Lung (tissue), 12 donors: ENCODE measurements around the gene MAGEB17. TPM values are rescaled to one million over a fixed set of nuclear protein-coding genes. Genes with fewer than 3 reads are reported as not detected.

Experiments used
- ATAC-seq: fragments of 200-7000 bp; cut with Tn5 transposase; one replicate; pipeline ENCODE4 v1.9.1; 2020; ENCODE audit warnings: moderate number of reproducible peaks; ENCODE audit not compliant: insufficient read depth, low FRiP score
- DNase-seq, 3 donors: peaks; one replicate each; pipeline ENCODE4 v3.0.0-alpha.2; 2013 to 2017
- H3K27ac ChIP-seq, 2 donors: one replicate each; pipeline ENCODE4 v1.5.1; 2013; ENCODE audit warnings: mild to moderate bottlenecking in 2 of 2, moderate library complexity in 2 of 2, control low read depth in 1 of 2, inconsistent platforms in 1 of 2, low read depth in 1 of 2, low read length in 1 of 2
- H3K27me3 ChIP-seq, 3 donors: one replicate each; pipeline ENCODE4 v1.5.1; 2013; ENCODE audit warnings: low read length in 2 of 3; ENCODE audit not compliant: control insufficient read depth in 3 of 3, insufficient read depth in 3 of 3
- H3K36me3 ChIP-seq, 4 donors: one replicate each; pipeline ENCODE4 v1.5.1; 2013; ENCODE audit warnings: low read length in 4 of 4, mild to moderate bottlenecking in 1 of 4, moderate library complexity in 1 of 4; ENCODE audit not compliant: control insufficient read depth in 4 of 4, insufficient read depth in 4 of 4
- H3K4me1 ChIP-seq, 5 donors: one replicate each; pipeline ENCODE4 v1.5.1; 2013; ENCODE audit warnings: low read length in 5 of 5, mild to moderate bottlenecking in 2 of 5, moderate library complexity in 1 of 5; ENCODE audit not compliant: control insufficient read depth in 5 of 5, insufficient read depth in 5 of 5
- H3K4me3 ChIP-seq: one replicate; pipeline ENCODE4 v1.5.1; 2013; ENCODE audit warnings: mild to moderate bottlenecking, control low read depth, moderate library complexity
- H3K9ac ChIP-seq, 2 donors: one replicate each; pipeline ENCODE4 v1.5.1; 2013; ENCODE audit warnings: low read length in 2 of 2, control low read depth in 1 of 2; ENCODE audit not compliant: insufficient read depth in 1 of 2
- H3K9me3 ChIP-seq, 4 donors: one replicate each; pipeline ENCODE4 v1.5.1; 2013; ENCODE audit warnings: low read length in 3 of 4, mild to moderate bottlenecking in 1 of 4, moderate library complexity in 1 of 4; ENCODE audit not compliant: control insufficient read depth in 4 of 4, insufficient read depth in 3 of 4
- WGBS, 2 donors: extraction: QIAGEN DNeasy Blood & Tissue Kit; methylation state at CpG; one replicate each; pipeline ENCODE4 v1.1.7; 2013; 5-methylcytosine and 5-hydroxymethylcytosine counted together
- polyA plus RNA-seq, 2 donors: library from polyadenylated mRNA; stranded (reverse); fragments of 200-250 nt; gene quantifications; one replicate each; pipeline ENCODE4 v1.2.1, GENCODE V29; 2013
- total RNA-seq, 2 donors: library from RNA; depleted of rRNA in 1 of 2; stranded (reverse); fragments of >200 nt in 1 of 2; gene quantifications; one replicate each; pipeline ENCODE4 v1.2.1, GENCODE V29; 2014 to 2021
- TF ChIP-seq, protein P1 (sequence below): IDR thresholded peaks from 2 replicates; pipeline ENCODE4 v1.5.1; 2012; ENCODE audit warnings: mild to moderate bottlenecking; ENCODE audit errors: control extremely low read depth, extremely low read depth
- donor health status: control.
- donor health status: control.
- donor health status: Bipolar disorder and iron deficiency.
- donor health status: healthy.
- donor health status: DM: yes; HTN: yes; CAD: no.

The MAGEB17 gene
- total and polyA plus RNA-seq, 4 donors: 0.05 TPM; not detected in 3

DNA sequence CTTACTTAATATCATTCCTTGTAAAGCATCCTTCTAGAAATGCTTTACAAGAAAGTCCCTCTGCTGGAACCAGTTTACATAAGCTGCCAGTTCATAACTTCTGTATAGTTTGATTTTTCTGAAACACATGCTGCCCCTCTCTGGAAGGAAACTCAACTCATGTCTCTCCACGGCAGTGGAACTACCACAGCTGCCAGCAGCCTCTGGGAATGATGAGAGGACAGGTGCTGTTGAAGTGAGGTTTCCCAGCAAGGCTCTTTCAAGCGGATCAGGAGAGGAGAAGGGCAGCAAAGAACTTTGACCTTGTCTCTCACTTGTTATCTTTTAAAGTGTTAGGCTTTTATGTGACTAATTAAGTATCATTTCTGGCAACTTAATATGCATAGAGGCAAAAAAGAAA, 36.6 kb upstream of the MAGEB17 start:
- peaks cover 0 to 39% (median 30%) of the 10 kb centered on the region in 3 donors for H3K27me3 ChIP-seq
- DNase-seq: no peak
- no peaks in the 10 kb centered on the region for H3K4me1 ChIP-seq
- no peak for ATAC-seq
- WGBS, 2 donors: 42 to 60% methylated on average over 2 of the region's 2 CpGs
- TF ChIP-seq, protein P1, sequence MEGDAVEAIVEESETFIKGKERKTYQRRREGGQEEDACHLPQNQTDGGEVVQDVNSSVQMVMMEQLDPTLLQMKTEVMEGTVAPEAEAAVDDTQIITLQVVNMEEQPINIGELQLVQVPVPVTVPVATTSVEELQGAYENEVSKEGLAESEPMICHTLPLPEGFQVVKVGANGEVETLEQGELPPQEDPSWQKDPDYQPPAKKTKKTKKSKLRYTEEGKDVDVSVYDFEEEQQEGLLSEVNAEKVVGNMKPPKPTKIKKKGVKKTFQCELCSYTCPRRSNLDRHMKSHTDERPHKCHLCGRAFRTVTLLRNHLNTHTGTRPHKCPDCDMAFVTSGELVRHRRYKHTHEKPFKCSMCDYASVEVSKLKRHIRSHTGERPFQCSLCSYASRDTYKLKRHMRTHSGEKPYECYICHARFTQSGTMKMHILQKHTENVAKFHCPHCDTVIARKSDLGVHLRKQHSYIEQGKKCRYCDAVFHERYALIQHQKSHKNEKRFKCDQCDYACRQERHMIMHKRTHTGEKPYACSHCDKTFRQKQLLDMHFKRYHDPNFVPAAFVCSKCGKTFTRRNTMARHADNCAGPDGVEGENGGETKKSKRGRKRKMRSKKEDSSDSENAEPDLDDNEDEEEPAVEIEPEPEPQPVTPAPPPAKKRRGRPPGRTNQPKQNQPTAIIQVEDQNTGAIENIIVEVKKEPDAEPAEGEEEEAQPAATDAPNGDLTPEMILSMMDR: no peak
- no peak overlapping the region for H3K4me3 ChIP-seq
- H3K9me3 ChIP-seq: peaks cover 0 to 2% (median 0%) of the 10 kb centered on the region in 4 donors
- no peak overlapping the region for H3K9ac ChIP-seq
- no peak overlapping the region for H3K27ac ChIP-seq
- H3K36me3 ChIP-seq: no peaks in the 10 kb centered on the region

GRCh38 chrX:16134936-16135335, 32.3 kb upstream of the MAGEB17 start:
- ATAC-seq (no peak), DNase-seq (no peak)
- no peak overlapping the region for H3K9ac ChIP-seq
- no peak overlapping the region for H3K27ac ChIP-seq
- 67 to 86% methylated on average over 1 of the region's 1 CpG for WGBS, 2 donors
- H3K9me3 ChIP-seq: no peaks in the 10 kb centered on the region
- H3K4me1 ChIP-seq: peaks cover 0 to 1% (median 0%) of the 10 kb centered on the region in 5 donors
- no peaks in the 10 kb centered on the region for H3K36me3 ChIP-seq
- TF ChIP-seq, protein P1: no peak
- no peak overlapping the region for H3K4me3 ChIP-seq
- H3K27me3 ChIP-seq: peaks cover 0 to 44% (median 28%) of the 10 kb centered on the region in 3 donors

DNA sequence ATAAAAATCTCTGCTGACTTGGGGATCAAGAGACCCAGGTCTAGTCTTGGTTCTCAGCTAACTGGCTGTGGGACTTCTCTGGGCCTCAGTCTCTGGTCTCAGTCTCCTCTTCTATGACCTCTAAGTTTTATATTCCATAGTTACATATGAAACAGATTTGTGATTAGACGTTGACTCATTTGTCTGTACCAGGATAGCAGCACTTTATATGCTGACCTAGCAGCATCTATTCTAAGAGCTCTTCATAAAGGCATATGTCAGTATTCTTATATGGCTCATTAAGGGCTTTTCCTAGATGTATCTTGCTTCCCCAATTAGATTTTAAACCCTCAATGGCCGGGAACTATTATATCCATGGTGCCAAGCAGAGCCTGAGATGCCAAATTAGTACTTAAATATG, 31.2 kb upstream of the MAGEB17 start:
- Histone ChIP-seq H3K9ac (no peak overlapping the region), H3K4me3 (no peak overlapping the region), H3K36me3 (no peaks in the 10 kb centered on the region), H3K27ac (no peak overlapping the region), H3K27me3 (peaks cover 0 to 37% (median 17%) of the 10 kb centered on the region in 3 donors), H3K4me1 (peaks cover 0 to 1% (median 0%) of the 10 kb centered on the region in 5 donors), H3K9me3 (no peaks in the 10 kb centered on the region)
- no peak for DNase-seq
- WGBS, 2 donors: 72 to 74% methylated on average over 2 of the region's 2 CpGs
- TF ChIP-seq, protein P1: no peak
- no peak for ATAC-seq
